GM12873 (cell line): Measurements from ENCODE around the gene INKA1.

Experiments used
- CTCF ChIP-seq: IDR thresholded peaks from 2 replicates; pipeline ENCODE4 v1.5.1; 2012; ENCODE audit warnings: low read depth, mild to moderate bottlenecking, moderate library complexity, low read length, control low read depth; ENCODE audit not compliant: insufficient read depth; ENCODE audit errors: missing control alignments

The INKA1 gene

GRCh38 chr3:49769286-49769915 is 33.7 kb upstream of the INKA1 start:
- no peak for TF ChIP-seq CTCF

GRCh38 chr3:49769926-49770325 is 33.1 kb upstream of the INKA1 start:
- TF ChIP-seq CTCF: no peak

GRCh38 chr3:49771340-49771938 is 31.6 kb upstream of the INKA1 start:
- no peak for TF ChIP-seq CTCF

GRCh38 chr3:49772703-49773102 is 30.4 kb upstream of the INKA1 start:
- no peak for TF ChIP-seq CTCF

- TF ChIP-seq CTCF: no peak
Observed at GRCh38 chr3:49775538-49775937, 27.5 kb upstream of the INKA1 start.

- no peak for TF ChIP-seq CTCF
Observed at GRCh38 chr3:49779358-49780079, 23.5 kb upstream of the INKA1 start.
